Kidney epithelial cell (primary cell): ENCODE measurements around the gene UBE2U. TPM values are rescaled to one million over a fixed set of nuclear protein-coding genes. Genes with fewer than 3 reads are reported as not detected.

Experiments
- DNase-seq: peaks from one replicate; pipeline ENCODE4 v3.0.0-alpha.2; 2010; ENCODE audit warnings: low read depth
- H3K27me3 ChIP-seq: 2 replicates; pipeline ENCODE4 v1.6.0; 2011; ENCODE audit warnings: low read length; ENCODE audit not compliant: control insufficient read depth, insufficient read depth
- H3K36me3 ChIP-seq: 2 replicates; pipeline ENCODE4 v1.5.1; 2011; ENCODE audit warnings: low read length; ENCODE audit not compliant: control insufficient read depth, insufficient read depth
- H3K4me3 ChIP-seq: 2 replicates; pipeline ENCODE4 v1.5.1; 2011; ENCODE audit warnings: low read depth, mild to moderate bottlenecking, control low read depth, low read length
- CTCF ChIP-seq: IDR thresholded peaks from 2 replicates; pipeline ENCODE4 v1.5.1; 2011; ENCODE audit warnings: mild to moderate bottlenecking, moderate library complexity, low read length, control low read depth, inconsistent platforms; ENCODE audit not compliant: insufficient read depth, poor library complexity, severe bottlenecking
- total RNA-seq: library from RNA; depleted of rRNA; stranded (reverse); fragments of >200 nt; gene quantifications from 2 replicates; pipeline ENCODE4 v1.2.3, GENCODE V29; 2015

UBE2U gene
- total RNA-seq, 1 donor from 2014 or later, result not detected

GRCh38 chr1:64280001-64280400 is 76.6 kb downstream of the UBE2U start:
- Histone ChIP-seq H3K4me3 (no peak overlapping the region), H3K36me3 (no peaks in the 10 kb centered on the region), H3K27me3 (no peaks in the 10 kb centered on the region)
- no peak for TF ChIP-seq CTCF
- no peak for DNase-seq

- TF ChIP-seq CTCF, result no peak
- DNase-seq, result no peak
Measured at GRCh38 chr1:64282351-64282750, 78.9 kb downstream of the UBE2U start.

GRCh38 chr1:64287071-64287470 is 83.6 kb downstream of the UBE2U start:
- H3K36me3 ChIP-seq, result no peaks in the 10 kb centered on the region
- no peaks in the 10 kb centered on the region for H3K27me3 ChIP-seq
- TF ChIP-seq CTCF, result no peak
- no peak for DNase-seq
- H3K4me3 ChIP-seq, result no peak overlapping the region

More at GRCh38 chr1:64282351-64282750, 78.9 kb downstream of the UBE2U start:
- no peaks in the 10 kb centered on the region for H3K36me3 ChIP-seq
- H3K27me3 ChIP-seq, result no peaks in the 10 kb centered on the region
- no peak overlapping the region for H3K4me3 ChIP-seq

DNA sequence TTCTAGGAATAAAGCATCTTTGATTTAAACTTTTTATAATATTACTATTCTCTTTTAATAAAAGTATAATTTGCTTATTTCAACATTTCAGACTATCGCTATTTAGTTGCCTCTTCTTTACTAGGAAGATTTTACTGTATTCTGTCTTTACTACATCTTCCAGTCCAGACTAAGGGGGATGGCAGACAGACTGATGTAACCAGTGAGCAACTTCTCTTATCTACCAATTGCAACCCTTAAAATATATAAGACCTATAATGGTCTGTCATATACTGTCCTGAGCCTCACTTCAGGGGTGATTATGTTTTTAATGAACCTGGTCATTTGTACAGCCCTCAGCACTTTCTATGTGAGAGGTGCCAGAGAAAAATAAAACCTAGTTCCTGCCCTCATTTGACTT is 87.0 kb downstream of the UBE2U start:
- no peak overlapping the region for H3K4me3 ChIP-seq
- TF ChIP-seq CTCF, result no peak
- no peak for DNase-seq

DNA sequence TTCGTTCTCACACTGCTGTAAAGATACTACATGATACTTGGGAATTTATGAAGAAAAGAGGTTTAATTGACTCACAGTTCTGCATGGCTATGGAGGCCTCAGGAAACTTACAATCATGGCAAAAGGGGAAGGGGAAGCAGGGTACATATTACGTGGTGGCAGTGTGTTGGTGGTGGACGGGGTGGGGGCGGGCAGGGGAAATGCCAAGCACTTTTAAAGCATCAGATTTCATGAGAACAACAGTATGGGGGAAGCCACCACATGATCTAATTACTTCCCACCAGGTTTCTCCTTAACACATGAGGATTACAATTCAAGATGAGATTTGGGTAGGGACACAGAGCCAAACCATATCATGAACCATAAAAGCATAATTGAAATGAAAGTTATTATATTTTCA is 88.5 kb downstream of the UBE2U start:
- TF ChIP-seq CTCF, result no peak
- Histone ChIP-seq H3K27me3 (no peaks in the 10 kb centered on the region), H3K4me3 (no peak overlapping the region), H3K36me3 (no peaks in the 10 kb centered on the region)
- DNase-seq, result no peak

More for the DNA sequence above, 87.0 kb downstream of the UBE2U start:
- no peaks in the 10 kb centered on the region for H3K27me3 ChIP-seq
- no peaks in the 10 kb centered on the region for H3K36me3 ChIP-seq

- no peak overlapping the region for H3K4me3 ChIP-seq
- no peak for DNase-seq
- TF ChIP-seq CTCF, result no peak
- H3K27me3 ChIP-seq, result no peaks in the 10 kb centered on the region
- no peaks in the 10 kb centered on the region for H3K36me3 ChIP-seq
Measured at GRCh38 chr1:64292399-64292798, 89.0 kb downstream of the UBE2U start.
